SK-N-SH treated with all-trans-retinoic acid at 6 μM for 48 hours (cell line): ENCODE measurements around the gene CHRNA1.
A peak's percentile ranks its signal among the peaks of the same experiment; 100 is the strongest.

Experiments used
- ATAC-seq: fragments of 200-7000 bp; cut with Tn5 transposase; 3 replicates; pipeline ENCODE4 v1.9.1; 2020; ENCODE audit warnings: mild to moderate bottlenecking, moderate library complexity
- ARNTL ChIP-seq: fragments of 450-650 bp; formaldehyde crosslinking; IDR thresholded peaks from 2 replicates; pipeline ENCODE4 v1.5.0; 2020; ENCODE audit warnings: low read depth, mild to moderate bottlenecking, moderate library complexity, borderline replicate concordance
- BACH2 ChIP-seq: fragments of 250-450 bp; sonication (Bioruptor Pico); IDR thresholded peaks from 2 replicates; pipeline ENCODE4 v1.9.0; 2021; ENCODE audit warnings: mild to moderate bottlenecking, borderline replicate concordance
- CREB5 ChIP-seq: fragments of 250-450 bp; sonication (Bioruptor Pico); IDR thresholded peaks from 2 replicates; pipeline ENCODE4 v1.5.1; 2020; ENCODE audit warnings: low read depth, mild to moderate bottlenecking, moderate library complexity
- CSDC2 ChIP-seq: fragments of 250-450 bp; sonication (Bioruptor Pico); IDR thresholded peaks from 2 replicates; pipeline ENCODE4 v1.5.0; 2020; ENCODE audit warnings: mild to moderate bottlenecking, moderate library complexity
- ESRRG ChIP-seq: fragments of 250-450 bp; sonication (Bioruptor Pico); IDR thresholded peaks from 2 replicates; pipeline ENCODE4 v1.6.1; 2021; ENCODE audit warnings: mild to moderate bottlenecking
- GLIS3 ChIP-seq: fragments of 250-450 bp; sonication (Bioruptor Pico); IDR thresholded peaks from 2 replicates; pipeline ENCODE4 v1.5.0; 2020; ENCODE audit warnings: mild to moderate bottlenecking, moderate library complexity
- ISL1 ChIP-seq: fragments of 250-450 bp; sonication (Bioruptor Pico); IDR thresholded peaks from 2 replicates; pipeline ENCODE4 v2.1.2; 2022; ENCODE audit warnings: mild to moderate bottlenecking, moderate library complexity
- OSR1 ChIP-seq: fragments of 250-450 bp; sonication (Bioruptor Pico); IDR thresholded peaks from 2 replicates; pipeline ENCODE4 v1.8.0; 2022; ENCODE audit warnings: moderate library complexity, mild to moderate bottlenecking, inconsistent platforms
- PPARA ChIP-seq: fragments of 250-450 bp; sonication (Bioruptor Pico); IDR thresholded peaks from 2 replicates; pipeline ENCODE4 v1.5.0; 2020; ENCODE audit warnings: mild to moderate bottlenecking, borderline replicate concordance
- RARB ChIP-seq: fragments of 250-450 bp; sonication (Bioruptor Pico); IDR thresholded peaks from 2 replicates; pipeline ENCODE4 v1.8.0; 2021; ENCODE audit warnings: mild to moderate bottlenecking, moderate library complexity
- SNAI2 ChIP-seq: fragments of 250-450 bp; sonication (Bioruptor Pico); IDR thresholded peaks from 2 replicates; pipeline ENCODE4 v1.5.0; 2020; ENCODE audit warnings: mild to moderate bottlenecking, moderate library complexity
- TCF4 ChIP-seq: fragments of 250-450 bp; sonication (Bioruptor Pico); IDR thresholded peaks from 2 replicates; pipeline ENCODE4 v1.8.0; 2021; ENCODE audit warnings: mild to moderate bottlenecking, moderate library complexity, borderline replicate concordance
- TOX ChIP-seq: fragments of 250-450 bp; sonication (Bioruptor Pico); IDR thresholded peaks from 2 replicates; pipeline ENCODE4 v1.8.0; 2021; ENCODE audit warnings: mild to moderate bottlenecking, moderate library complexity, borderline replicate concordance
- ZC3H10 ChIP-seq: fragments of 250-450 bp; sonication (Bioruptor Pico); IDR thresholded peaks from 2 replicates; pipeline ENCODE4 v1.5.1; 2021; ENCODE audit warnings: mild to moderate bottlenecking, moderate library complexity
- ZFP3 ChIP-seq: fragments of 250-450 bp; sonication (Bioruptor Pico); IDR thresholded peaks from 2 replicates; pipeline ENCODE4 v1.5.0; 2020; ENCODE audit warnings: mild to moderate bottlenecking, moderate library complexity
- ZFP30 ChIP-seq: fragments of 450-650 bp; formaldehyde crosslinking; IDR thresholded peaks from 2 replicates; pipeline ENCODE4 v1.5.0; 2022; ENCODE audit warnings: mild to moderate bottlenecking, moderate library complexity
- ZNF565 ChIP-seq: fragments of 450-650 bp; formaldehyde crosslinking; conservative IDR thresholded peaks from 2 replicates; pipeline ENCODE4 v1.5.0; 2020; ENCODE audit warnings: low read depth, mild to moderate bottlenecking, moderate library complexity
- ZNF70 ChIP-seq: fragments of 450-650 bp; formaldehyde crosslinking; IDR thresholded peaks from 2 replicates; pipeline ENCODE4 v1.5.0; 2020; ENCODE audit warnings: mild to moderate bottlenecking, moderate library complexity
- ZNF8 ChIP-seq: fragments of 450-650 bp; formaldehyde crosslinking; IDR thresholded peaks from 2 replicates; pipeline ENCODE4 v1.5.0; 2020; ENCODE audit warnings: mild to moderate bottlenecking, moderate library complexity
- TF ChIP-seq, protein P1 (sequence below): fragments of 250-450 bp; sonication (Bioruptor Pico); IDR thresholded peaks from 2 replicates; pipeline ENCODE4 v1.5.1; 2021; ENCODE audit warnings: mild to moderate bottlenecking, moderate library complexity
- TF ChIP-seq, protein P2 (sequence below): fragments of 250-450 bp; sonication (Bioruptor Pico); IDR thresholded peaks from 2 replicates; pipeline ENCODE4 v1.8.0; 2021; ENCODE audit warnings: low read depth, mild to moderate bottlenecking, moderate library complexity, borderline replicate concordance
- TF ChIP-seq, protein P3 (sequence below): fragments of 250-450 bp; sonication (Bioruptor Pico); IDR thresholded peaks from 2 replicates; pipeline ENCODE4 v1.8.0; 2020; ENCODE audit warnings: mild to moderate bottlenecking, moderate library complexity, borderline replicate concordance
- TF ChIP-seq, protein P4 (sequence below): fragments of 250-450 bp; sonication (Bioruptor Pico); IDR thresholded peaks from 2 replicates; pipeline ENCODE4 v1.5.0; 2020; ENCODE audit warnings: mild to moderate bottlenecking, moderate library complexity

The CHRNA1 gene

GRCh38 chr2:174731546-174731945 lies 32.7 kb downstream of the CHRNA1 start:
- no peak for TF ChIP-seq ZC3H10 (CRISPR knock-in tag)

DNA sequence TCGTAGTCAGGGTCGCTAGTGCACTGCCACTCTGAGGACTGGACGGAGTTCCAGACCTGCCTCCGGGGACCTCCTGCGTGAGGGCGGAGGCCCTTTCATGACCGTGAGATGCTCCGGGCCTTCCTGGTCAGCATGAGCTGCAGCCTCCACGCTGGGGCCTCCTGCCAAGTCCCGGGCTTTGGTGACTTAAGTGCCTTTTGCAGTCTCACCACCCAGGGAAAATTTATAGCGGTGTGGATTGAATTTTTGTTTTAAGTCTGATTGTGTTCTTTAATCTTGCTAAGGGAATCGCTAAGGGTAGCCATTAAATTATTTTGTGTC lies 33.6 kb downstream of the CHRNA1 start:
- TF ChIP-seq ESRRG (CRISPR knock-in tag) (no peak), ISL1 (CRISPR knock-in tag) (no peak)
- ATAC-seq: no peak

More at GRCh38 chr2:174731546-174731945, 32.7 kb downstream of the CHRNA1 start:
- no peak for ATAC-seq

GRCh38 chr2:174729797-174730697 lies 34.2 kb downstream of the CHRNA1 start:
- ATAC-seq: peak; percentile 81
- TF ChIP-seq ARNTL (CRISPR knock-in tag): no peak
- TF ChIP-seq GLIS3 (CRISPR knock-in tag): no peak
- no peak for TF ChIP-seq ZFP3 (CRISPR knock-in tag)
- TF ChIP-seq BACH2 (CRISPR knock-in tag): no peak
- TF ChIP-seq TCF4 (CRISPR knock-in tag): no peak
- TF ChIP-seq TOX: no peak
- no peak for TF ChIP-seq ZFP30 (CRISPR knock-in tag)
- no peak for TF ChIP-seq CSDC2 (CRISPR knock-in tag)
- no peak for TF ChIP-seq ZC3H10 (CRISPR knock-in tag)
- TF ChIP-seq, protein P1, sequence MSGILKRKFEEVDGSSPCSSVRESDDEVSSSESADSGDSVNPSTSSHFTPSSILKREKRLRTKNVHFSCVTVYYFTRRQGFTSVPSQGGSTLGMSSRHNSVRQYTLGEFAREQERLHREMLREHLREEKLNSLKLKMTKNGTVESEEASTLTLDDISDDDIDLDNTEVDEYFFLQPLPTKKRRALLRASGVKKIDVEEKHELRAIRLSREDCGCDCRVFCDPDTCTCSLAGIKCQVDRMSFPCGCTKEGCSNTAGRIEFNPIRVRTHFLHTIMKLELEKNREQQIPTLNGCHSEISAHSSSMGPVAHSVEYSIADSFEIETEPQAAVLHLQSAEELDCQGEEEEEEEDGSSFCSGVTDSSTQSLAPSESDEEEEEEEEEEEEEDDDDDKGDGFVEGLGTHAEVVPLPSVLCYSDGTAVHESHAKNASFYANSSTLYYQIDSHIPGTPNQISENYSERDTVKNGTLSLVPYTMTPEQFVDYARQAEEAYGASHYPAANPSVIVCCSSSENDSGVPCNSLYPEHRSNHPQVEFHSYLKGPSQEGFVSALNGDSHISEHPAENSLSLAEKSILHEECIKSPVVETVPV (CRISPR knock-in tag): no peak
- no peak for TF ChIP-seq OSR1 (CRISPR knock-in tag)
- no peak for TF ChIP-seq ESRRG (CRISPR knock-in tag)

GRCh38 chr2:174728096-174728495 lies 36.2 kb downstream of the CHRNA1 start:
- TF ChIP-seq, protein P2, sequence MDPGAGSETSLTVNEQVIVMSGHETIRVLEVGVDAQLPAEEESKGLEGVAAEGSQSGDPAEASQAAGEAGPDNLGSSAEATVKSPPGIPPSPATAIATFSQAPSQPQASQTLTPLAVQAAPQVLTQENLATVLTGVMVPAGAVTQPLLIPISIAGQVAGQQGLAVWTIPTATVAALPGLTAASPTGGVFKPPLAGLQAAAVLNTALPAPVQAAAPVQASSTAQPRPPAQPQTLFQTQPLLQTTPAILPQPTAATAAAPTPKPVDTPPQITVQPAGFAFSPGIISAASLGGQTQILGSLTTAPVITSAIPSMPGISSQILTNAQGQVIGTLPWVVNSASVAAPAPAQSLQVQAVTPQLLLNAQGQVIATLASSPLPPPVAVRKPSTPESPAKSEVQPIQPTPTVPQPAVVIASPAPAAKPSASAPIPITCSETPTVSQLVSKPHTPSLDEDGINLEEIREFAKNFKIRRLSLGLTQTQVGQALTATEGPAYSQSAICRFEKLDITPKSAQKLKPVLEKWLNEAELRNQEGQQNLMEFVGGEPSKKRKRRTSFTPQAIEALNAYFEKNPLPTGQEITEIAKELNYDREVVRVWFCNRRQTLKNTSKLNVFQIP (CRISPR knock-in tag): no peak
- TF ChIP-seq CREB5 (no peak), ZNF8 (CRISPR knock-in tag) (no peak), TCF4 (CRISPR knock-in tag) (no peak), ZNF70 (CRISPR knock-in tag) (no peak), SNAI2 (CRISPR knock-in tag) (no peak), ZNF565 (CRISPR knock-in tag) (no peak), TOX (no peak), BACH2 (CRISPR knock-in tag) (no peak)
- TF ChIP-seq, protein P1 (CRISPR knock-in tag): no peak
- no peak for ATAC-seq

DNA sequence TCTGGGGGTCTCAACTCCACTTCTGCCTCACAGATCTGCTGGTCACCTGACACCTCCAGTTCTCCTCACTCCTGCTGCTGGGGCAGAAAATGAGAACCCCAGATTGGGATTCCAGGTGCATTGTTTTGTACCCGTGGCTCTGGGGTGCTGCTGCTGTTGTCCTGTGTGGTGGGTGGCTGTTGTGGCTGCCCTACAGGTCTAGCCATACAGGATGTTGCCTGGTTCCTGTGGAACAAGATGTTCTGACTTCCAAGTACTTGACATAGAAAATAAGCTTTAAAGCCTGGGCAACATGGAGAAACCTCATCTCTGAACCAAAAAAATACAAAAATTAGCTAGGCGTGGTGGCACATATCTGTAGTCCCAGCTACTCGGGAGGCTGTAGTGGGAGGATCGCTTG lies 38.1 kb downstream of the CHRNA1 start:
- no peak for ATAC-seq
- no peak for TF ChIP-seq ESRRG (CRISPR knock-in tag)
- no peak for TF ChIP-seq ZNF8 (CRISPR knock-in tag)
- TF ChIP-seq ZFP30 (CRISPR knock-in tag): no peak
- TF ChIP-seq, protein P3, sequence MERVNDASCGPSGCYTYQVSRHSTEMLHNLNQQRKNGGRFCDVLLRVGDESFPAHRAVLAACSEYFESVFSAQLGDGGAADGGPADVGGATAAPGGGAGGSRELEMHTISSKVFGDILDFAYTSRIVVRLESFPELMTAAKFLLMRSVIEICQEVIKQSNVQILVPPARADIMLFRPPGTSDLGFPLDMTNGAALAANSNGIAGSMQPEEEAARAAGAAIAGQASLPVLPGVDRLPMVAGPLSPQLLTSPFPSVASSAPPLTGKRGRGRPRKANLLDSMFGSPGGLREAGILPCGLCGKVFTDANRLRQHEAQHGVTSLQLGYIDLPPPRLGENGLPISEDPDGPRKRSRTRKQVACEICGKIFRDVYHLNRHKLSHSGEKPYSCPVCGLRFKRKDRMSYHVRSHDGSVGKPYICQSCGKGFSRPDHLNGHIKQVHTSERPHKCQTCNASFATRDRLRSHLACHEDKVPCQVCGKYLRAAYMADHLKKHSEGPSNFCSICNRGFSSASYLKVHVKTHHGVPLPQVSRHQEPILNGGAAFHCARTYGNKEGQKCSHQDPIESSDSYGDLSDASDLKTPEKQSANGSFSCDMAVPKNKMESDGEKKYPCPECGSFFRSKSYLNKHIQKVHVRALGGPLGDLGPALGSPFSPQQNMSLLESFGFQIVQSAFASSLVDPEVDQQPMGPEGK: no peak
- TF ChIP-seq, protein P4, sequence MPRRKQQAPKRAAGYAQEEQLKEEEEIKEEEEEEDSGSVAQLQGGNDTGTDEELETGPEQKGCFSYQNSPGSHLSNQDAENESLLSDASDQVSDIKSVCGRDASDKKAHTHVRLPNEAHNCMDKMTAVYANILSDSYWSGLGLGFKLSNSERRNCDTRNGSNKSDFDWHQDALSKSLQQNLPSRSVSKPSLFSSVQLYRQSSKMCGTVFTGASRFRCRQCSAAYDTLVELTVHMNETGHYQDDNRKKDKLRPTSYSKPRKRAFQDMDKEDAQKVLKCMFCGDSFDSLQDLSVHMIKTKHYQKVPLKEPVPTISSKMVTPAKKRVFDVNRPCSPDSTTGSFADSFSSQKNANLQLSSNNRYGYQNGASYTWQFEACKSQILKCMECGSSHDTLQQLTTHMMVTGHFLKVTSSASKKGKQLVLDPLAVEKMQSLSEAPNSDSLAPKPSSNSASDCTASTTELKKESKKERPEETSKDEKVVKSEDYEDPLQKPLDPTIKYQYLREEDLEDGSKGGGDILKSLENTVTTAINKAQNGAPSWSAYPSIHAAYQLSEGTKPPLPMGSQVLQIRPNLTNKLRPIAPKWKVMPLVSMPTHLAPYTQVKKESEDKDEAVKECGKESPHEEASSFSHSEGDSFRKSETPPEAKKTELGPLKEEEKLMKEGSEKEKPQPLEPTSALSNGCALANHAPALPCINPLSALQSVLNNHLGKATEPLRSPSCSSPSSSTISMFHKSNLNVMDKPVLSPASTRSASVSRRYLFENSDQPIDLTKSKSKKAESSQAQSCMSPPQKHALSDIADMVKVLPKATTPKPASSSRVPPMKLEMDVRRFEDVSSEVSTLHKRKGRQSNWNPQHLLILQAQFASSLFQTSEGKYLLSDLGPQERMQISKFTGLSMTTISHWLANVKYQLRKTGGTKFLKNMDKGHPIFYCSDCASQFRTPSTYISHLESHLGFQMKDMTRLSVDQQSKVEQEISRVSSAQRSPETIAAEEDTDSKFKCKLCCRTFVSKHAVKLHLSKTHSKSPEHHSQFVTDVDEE (CRISPR knock-in tag): no peak
- no peak for TF ChIP-seq RARB
- no peak for TF ChIP-seq PPARA
- no peak for TF ChIP-seq GLIS3 (CRISPR knock-in tag)
